Osteoblast (primary cell): Measurements from ENCODE around the gene MMS22L. TPM values are rescaled to one million over a fixed set of nuclear protein-coding genes. Genes with fewer than 3 reads are reported as not detected.

Experiments
- DNase-seq: peaks from one replicate; pipeline ENCODE4 v3.0.0; 2011; ENCODE audit warnings: low spot score, mixed read lengths; ENCODE audit not compliant: insufficient read length; ENCODE audit errors: missing footprints
- H2AFZ ChIP-seq: 2 replicates; pipeline ENCODE4 v1.6.0; 2011; ENCODE audit warnings: mild to moderate bottlenecking, low read length
- H3K27ac ChIP-seq: 2 replicates; pipeline ENCODE4 v1.5.1; 2011; ENCODE audit warnings: mild to moderate bottlenecking, low read depth, low read length, moderate library complexity
- H3K27me3 ChIP-seq: 2 replicates; pipeline ENCODE4 v1.6.0; 2012; ENCODE audit warnings: mild to moderate bottlenecking, control low read depth, inconsistent platforms, low read length, moderate library complexity; ENCODE audit not compliant: insufficient read depth
- H3K36me3 ChIP-seq: 2 replicates; pipeline ENCODE4 v1.5.1; 2011; ENCODE audit warnings: mild to moderate bottlenecking, low read length, control low read depth, moderate library complexity; ENCODE audit not compliant: insufficient read depth
- H3K4me1 ChIP-seq: 2 replicates; pipeline ENCODE4 v1.5.1; 2011; ENCODE audit warnings: mild to moderate bottlenecking, low read length, control low read depth, moderate library complexity; ENCODE audit not compliant: insufficient read depth
- H3K4me2 ChIP-seq: 2 replicates; pipeline ENCODE4 v1.6.0; 2011; ENCODE audit warnings: mild to moderate bottlenecking, low read length; ENCODE audit not compliant: insufficient read depth
- H3K4me3 ChIP-seq: fragments of 200-600 bp; sonication (generic); 3 replicates; pipeline ENCODE4 v1.5.1; 2012; ENCODE audit warnings: mild to moderate bottlenecking, low read length, inconsistent platforms; ENCODE audit not compliant: insufficient read depth
- H3K79me2 ChIP-seq: 2 replicates; pipeline ENCODE4 v1.6.0; 2012; ENCODE audit warnings: mild to moderate bottlenecking, low read length, control low read depth, inconsistent platforms; ENCODE audit not compliant: insufficient read depth
- H3K9me3 ChIP-seq: 2 replicates; pipeline ENCODE4 v1.5.1; 2011; ENCODE audit warnings: low read depth, low read length, control low read depth
- H4K20me1 ChIP-seq: 2 replicates; pipeline ENCODE4 v1.6.0; 2012; ENCODE audit warnings: mild to moderate bottlenecking, low read length, control low read depth; ENCODE audit not compliant: insufficient read depth
- total RNA-seq: library from RNA; depleted of rRNA; stranded (reverse); fragments of >200 nt; gene quantifications from 2 replicates; pipeline ENCODE4 v1.2.3, GENCODE V29; 2012
- TF ChIP-seq, protein P1 (sequence below): IDR thresholded peaks from 2 replicates; pipeline ENCODE4 v1.5.1; 2011; ENCODE audit warnings: mild to moderate bottlenecking, low read depth, low read length, moderate library complexity; ENCODE audit errors: extremely low read depth

The MMS22L gene
- total RNA-seq, 1 donor, result 11.9 TPM

GRCh38 chr6:97316978-97317377 is 34.0 kb upstream of the MMS22L start:
- H2AFZ ChIP-seq, result no peak overlapping the region
- no peaks in the 10 kb centered on the region for H4K20me1 ChIP-seq
- H3K9me3 ChIP-seq, result no peaks in the 10 kb centered on the region
- no peak overlapping the region for H3K4me2 ChIP-seq
- no peak overlapping the region for H3K4me3 ChIP-seq
- TF ChIP-seq, protein P1, sequence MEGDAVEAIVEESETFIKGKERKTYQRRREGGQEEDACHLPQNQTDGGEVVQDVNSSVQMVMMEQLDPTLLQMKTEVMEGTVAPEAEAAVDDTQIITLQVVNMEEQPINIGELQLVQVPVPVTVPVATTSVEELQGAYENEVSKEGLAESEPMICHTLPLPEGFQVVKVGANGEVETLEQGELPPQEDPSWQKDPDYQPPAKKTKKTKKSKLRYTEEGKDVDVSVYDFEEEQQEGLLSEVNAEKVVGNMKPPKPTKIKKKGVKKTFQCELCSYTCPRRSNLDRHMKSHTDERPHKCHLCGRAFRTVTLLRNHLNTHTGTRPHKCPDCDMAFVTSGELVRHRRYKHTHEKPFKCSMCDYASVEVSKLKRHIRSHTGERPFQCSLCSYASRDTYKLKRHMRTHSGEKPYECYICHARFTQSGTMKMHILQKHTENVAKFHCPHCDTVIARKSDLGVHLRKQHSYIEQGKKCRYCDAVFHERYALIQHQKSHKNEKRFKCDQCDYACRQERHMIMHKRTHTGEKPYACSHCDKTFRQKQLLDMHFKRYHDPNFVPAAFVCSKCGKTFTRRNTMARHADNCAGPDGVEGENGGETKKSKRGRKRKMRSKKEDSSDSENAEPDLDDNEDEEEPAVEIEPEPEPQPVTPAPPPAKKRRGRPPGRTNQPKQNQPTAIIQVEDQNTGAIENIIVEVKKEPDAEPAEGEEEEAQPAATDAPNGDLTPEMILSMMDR, result no peak
- H3K4me1 ChIP-seq, result no peaks in the 10 kb centered on the region
- no peaks in the 10 kb centered on the region for H3K79me2 ChIP-seq
- H3K27ac ChIP-seq, result no peak overlapping the region
- no peak for DNase-seq
- peaks cover 3% of the 10 kb centered on the region for H3K27me3 ChIP-seq
- H3K36me3 ChIP-seq, result no peaks in the 10 kb centered on the region

DNA sequence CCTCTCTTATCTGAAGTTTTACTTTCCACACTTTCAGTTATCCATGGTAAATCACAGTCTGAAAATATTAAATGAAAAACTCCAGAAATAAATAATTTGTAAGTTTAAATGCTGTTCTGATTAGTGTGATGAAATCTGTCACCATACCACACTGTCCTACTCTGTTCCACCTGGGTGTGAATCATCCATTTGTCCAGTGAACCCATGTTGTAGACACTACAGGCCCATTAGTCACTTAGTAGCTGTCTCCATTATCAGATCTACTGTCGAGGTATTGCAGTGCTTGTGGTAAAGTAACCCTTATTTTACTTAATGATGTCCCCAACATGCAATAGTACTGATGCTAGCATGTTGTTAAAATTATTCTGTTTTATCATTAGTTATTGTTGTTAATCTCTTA is 29.2 kb upstream of the MMS22L start:
- H3K4me1 ChIP-seq, result no peaks in the 10 kb centered on the region

GRCh38 chr6:97306544-97307320 is 23.7 kb upstream of the MMS22L start:
- TF ChIP-seq, protein P1, result no peak
- Histone ChIP-seq H3K4me3 (no peak overlapping the region), H3K27me3 (peaks cover 10% of the 10 kb centered on the region), H4K20me1 (no peaks in the 10 kb centered on the region), H3K27ac (no peak overlapping the region), H3K4me2 (no peak overlapping the region), H3K36me3 (no peaks in the 10 kb centered on the region), H3K4me1 (no peaks in the 10 kb centered on the region), H2AFZ (no peak overlapping the region), H3K79me2 (no peaks in the 10 kb centered on the region), H3K9me3 (no peaks in the 10 kb centered on the region)
- no peak for DNase-seq

More for the DNA sequence above, 29.2 kb upstream of the MMS22L start:
- Histone ChIP-seq H3K27me3 (peaks cover 3% of the 10 kb centered on the region), H3K79me2 (no peaks in the 10 kb centered on the region), H3K9me3 (no peaks in the 10 kb centered on the region), H3K4me2 (no peak overlapping the region), H4K20me1 (no peaks in the 10 kb centered on the region), H2AFZ (no peak overlapping the region), H3K36me3 (no peaks in the 10 kb centered on the region), H3K4me3 (no peak overlapping the region), H3K27ac (no peak overlapping the region)
- DNase-seq, result no peak
- TF ChIP-seq, protein P1, result no peak

- Histone ChIP-seq H3K79me2 (no peaks in the 10 kb centered on the region), H3K9me3 (no peaks in the 10 kb centered on the region), H2AFZ (peak overlapping the region; percentile 42)
Observed at GRCh38 chr6:97305414-97306066, 22.5 kb upstream of the MMS22L start.

More at GRCh38 chr6:97305414-97306066, 22.5 kb upstream of the MMS22L start:
- Histone ChIP-seq H3K4me3 (no peak overlapping the region), H4K20me1 (no peaks in the 10 kb centered on the region), H3K27ac (no peak overlapping the region), H3K36me3 (no peaks in the 10 kb centered on the region), H3K4me1 (no peaks in the 10 kb centered on the region), H3K27me3 (peaks cover 10% of the 10 kb centered on the region), H3K4me2 (no peak overlapping the region)
- DNase-seq, result no peak
- TF ChIP-seq, protein P1, result no peak
